Epithelial cell of esophagus (primary cell): ENCODE data around the gene SLC66A2.

Experiments used
- DNase-seq: peaks from one replicate; pipeline ENCODE4 v3.0.0; 2010; ENCODE audit warnings: low read depth
- H3K4me3 ChIP-seq: 2 replicates; pipeline ENCODE4 v1.5.1; 2011; ENCODE audit warnings: mild to moderate bottlenecking, low read length, control low read depth
- CTCF ChIP-seq: IDR thresholded peaks from 2 replicates; pipeline ENCODE4 v1.5.1; 2011; ENCODE audit warnings: low read depth, mild to moderate bottlenecking, low read length, control low read depth, inconsistent platforms; ENCODE audit not compliant: insufficient read depth; ENCODE audit errors: missing control alignments

The SLC66A2 gene

GRCh38 chr18:79987566-79987965 is 36.1 kb upstream of the SLC66A2 start:
- TF ChIP-seq CTCF: no peak
- H3K4me3 ChIP-seq: peak overlapping the region; percentile 86
- peak; percentile 43 for DNase-seq

GRCh38 chr18:79986726-79987125 is 35.3 kb upstream of the SLC66A2 start:
- TF ChIP-seq CTCF: no peak
- DNase-seq: no peak
- peak overlapping the region; percentile 86 for H3K4me3 ChIP-seq

GRCh38 chr18:79985172-79985571 is 33.7 kb upstream of the SLC66A2 start:
- TF ChIP-seq CTCF: no peak
- DNase-seq: no peak
- H3K4me3 ChIP-seq: no peak overlapping the region

- DNase-seq: no peak
- TF ChIP-seq CTCF: no peak
- no peak overlapping the region for H3K4me3 ChIP-seq
Measured at GRCh38 chr18:79983793-79984192, 32.3 kb upstream of the SLC66A2 start.

GRCh38 chr18:79983253-79983652 is 31.8 kb upstream of the SLC66A2 start:
- peak; percentile 33 for DNase-seq
- no peak for TF ChIP-seq CTCF
- no peak overlapping the region for H3K4me3 ChIP-seq

GRCh38 chr18:79982736-79983135 is 31.3 kb upstream of the SLC66A2 start:
- no peak for TF ChIP-seq CTCF
- no peak overlapping the region for H3K4me3 ChIP-seq
- DNase-seq: no peak

- no peak for TF ChIP-seq CTCF
- no peak overlapping the region for H3K4me3 ChIP-seq
- no peak for DNase-seq
Measured at GRCh38 chr18:79980585-79980984, 29.1 kb upstream of the SLC66A2 start.
